Fibroblast of skin of right quadriceps (primary cell): ENCODE results near the gene HPCAL1.
"Not testable (repeated sequence)": the region's sequence is repeated elsewhere in the genome, so short reads cannot be mapped to it uniquely, and the experiment has no call there.

ENCODE experiments used
- DNase-seq: peaks from one replicate; pipeline ENCODE4 v3.0.0-alpha.2; 2013

Gene HPCAL1

DNA sequence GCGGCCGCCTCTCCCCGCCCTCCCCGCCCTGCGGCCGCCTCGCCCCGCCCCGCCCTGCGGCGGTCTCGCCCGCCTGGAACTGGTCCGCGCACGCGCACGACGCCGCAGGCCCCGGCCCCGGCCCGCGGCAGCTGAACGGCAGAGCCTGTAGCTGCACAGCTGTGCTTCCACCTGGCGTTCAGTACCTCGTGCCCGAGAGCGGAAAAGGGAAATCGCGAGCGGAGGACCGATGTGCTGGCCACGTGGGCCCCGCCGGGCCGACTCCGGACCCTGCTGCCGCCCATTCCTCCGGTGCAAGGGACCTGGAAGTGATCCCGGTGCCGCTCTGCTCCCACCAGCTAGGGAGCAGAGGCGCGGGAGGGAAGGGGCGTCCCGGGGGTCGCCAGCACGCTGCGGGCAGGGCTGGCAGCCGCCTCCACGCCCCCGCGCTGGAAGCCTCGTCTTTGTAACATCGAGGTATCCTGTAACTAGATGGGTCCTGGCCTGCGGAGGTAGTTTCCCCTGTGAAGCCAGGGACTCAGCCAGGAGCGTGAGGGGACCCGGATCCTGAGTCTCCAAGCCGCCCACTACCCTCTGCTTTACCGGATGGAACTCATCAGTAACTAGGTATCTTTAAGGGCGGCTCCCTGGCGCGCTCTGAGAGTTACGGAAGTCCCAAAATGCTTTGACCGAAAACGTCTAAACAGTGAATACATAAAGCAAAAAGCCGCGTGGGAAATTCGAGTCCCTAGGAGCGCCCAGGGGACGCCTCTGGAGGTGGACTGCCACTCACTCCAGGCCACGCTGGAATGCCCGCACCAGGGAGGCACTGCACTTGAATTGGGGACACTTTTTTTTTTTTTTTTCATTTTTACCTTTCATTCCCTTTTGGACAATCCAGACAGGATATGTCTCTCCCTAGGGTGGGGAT, 146.1 kb downstream of the HPCAL1 start:
- peak; percentile 13 for DNase-seq

GRCh38 chr2:10449486-10449831, 146.8 kb downstream of the HPCAL1 start:
- no peak for DNase-seq

GRCh38 chr2:10449838-10450691, 147.4 kb downstream of the HPCAL1 start:
- DNase-seq = no peak

DNA sequence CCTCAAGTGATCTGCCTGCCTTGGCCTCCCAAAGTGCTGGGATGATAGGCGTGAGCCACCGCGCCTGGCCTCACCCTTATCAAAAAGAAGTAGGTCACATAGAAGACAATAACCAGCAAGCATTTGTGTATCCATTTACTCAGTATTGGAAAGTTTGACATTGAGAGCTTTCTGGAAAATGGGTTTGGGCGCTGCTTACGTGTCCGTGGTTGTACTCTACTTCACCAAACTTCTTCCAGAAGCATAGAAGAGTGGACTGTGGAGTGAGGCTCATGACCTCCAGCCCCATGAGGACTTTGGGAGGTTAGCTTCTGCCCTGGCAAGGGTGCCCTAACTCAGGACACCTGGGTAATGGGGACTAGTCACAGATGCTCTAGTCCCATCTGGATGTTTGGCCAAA, 149.1 kb downstream of the HPCAL1 start:
- DNase-seq = no peak

DNA sequence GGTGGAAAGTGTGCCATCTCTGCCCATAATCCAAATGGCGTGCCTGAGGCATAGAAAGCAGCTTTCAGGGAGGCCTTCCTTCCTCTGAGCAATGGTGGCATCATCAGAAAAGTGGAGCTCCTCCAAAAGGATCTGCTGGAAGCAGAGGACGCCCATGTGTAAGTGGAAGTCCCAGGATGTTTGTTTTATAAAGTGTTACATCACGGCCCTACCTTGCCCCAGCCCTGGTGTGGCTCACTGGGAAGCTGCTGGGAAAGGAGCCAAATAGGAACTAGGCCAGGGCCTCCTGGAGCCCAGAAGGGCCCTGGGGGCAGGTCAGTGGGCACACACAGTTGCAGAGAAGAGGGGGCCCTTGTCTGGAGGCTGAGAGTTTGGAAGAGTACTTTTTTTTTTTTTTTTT, 149.6 kb downstream of the HPCAL1 start:
- peak; percentile 59 for DNase-seq

- no peak for DNase-seq
Measured at GRCh38 chr2:10452956-10453904, 150.5 kb downstream of the HPCAL1 start.

- no peak for DNase-seq
Measured at GRCh38 chr2:10453905-10454298, 151.2 kb downstream of the HPCAL1 start.

DNA sequence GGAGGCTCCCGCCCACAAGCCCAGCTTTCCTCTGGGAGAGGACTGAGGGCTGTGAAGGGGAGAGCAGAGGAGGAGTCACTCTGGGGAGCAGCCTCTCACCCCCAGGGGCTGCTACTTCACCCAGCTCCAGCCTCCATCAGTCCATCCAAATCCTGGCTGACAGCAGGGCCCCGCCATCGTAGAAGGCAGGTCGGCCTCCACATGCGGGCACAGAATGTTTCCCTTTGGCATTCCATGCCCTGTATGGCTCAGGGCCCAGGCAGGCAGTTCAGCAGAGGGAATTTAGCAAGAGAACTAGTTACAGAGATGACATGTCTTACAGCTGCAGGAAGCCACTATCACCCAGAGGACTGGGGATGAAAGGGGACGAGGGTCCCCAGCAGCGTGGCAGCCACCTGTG, 151.8 kb downstream of the HPCAL1 start:
- no peak for DNase-seq

DNA sequence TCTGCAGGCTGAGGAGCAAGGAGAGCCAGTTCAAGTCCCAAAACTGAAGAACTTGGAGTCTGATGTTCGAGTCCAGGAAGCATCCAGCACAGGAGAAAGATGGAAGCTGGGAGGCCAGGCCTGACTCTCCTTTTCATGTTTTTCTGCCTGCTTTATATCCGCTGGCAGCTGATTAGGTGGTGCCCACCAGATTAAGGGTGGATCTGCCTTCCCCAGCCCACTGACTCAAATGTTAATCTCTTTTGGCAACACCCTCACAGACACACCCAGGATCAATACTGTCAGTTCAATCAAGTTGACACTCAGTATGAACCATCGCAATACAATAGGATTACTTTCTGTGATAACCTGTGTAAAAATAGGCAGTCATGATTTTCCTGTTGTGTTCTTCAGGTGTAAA, 154.5 kb downstream of the HPCAL1 start:
- DNase-seq = not testable (repeated sequence)

DNA sequence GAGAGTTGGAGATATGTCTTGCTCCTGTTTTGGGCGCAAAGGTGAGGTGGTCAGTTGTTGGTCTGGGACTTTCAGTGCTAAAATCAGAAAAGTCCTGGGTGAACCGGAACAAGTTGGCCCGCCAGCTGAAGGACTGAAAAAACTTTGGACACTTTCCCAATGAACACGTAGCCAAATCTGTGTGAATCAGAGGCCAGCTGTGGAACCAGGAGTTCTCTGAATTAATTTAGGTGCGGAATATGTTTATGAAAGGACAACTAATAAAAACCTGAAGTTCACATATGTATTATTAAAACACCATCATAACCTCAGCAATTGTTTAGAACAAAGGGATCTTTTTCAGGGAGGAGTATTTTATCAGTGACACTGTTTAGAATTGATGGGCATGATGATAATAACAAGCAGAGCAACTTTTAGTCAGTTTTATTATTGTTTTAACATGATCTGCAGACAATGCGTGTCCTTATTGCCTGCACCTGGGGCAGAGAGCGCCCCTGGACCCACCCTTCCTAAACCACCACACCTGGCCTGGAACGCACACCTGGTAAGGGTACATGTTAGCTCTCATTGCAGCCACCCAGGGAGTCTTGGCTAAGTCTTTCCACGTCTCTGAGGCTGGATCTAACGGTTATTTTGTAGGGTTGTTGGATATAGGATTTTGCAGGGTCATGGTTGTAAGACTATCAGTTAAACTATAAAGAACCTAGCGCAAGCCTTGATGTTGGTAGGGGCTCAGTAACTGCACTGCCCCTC, 155.3 kb downstream of the HPCAL1 start:
- peak; percentile 20 for DNase-seq

GRCh38 chr2:10460366-10460796, 157.7 kb downstream of the HPCAL1 start:
- DNase-seq = no peak

DNA sequence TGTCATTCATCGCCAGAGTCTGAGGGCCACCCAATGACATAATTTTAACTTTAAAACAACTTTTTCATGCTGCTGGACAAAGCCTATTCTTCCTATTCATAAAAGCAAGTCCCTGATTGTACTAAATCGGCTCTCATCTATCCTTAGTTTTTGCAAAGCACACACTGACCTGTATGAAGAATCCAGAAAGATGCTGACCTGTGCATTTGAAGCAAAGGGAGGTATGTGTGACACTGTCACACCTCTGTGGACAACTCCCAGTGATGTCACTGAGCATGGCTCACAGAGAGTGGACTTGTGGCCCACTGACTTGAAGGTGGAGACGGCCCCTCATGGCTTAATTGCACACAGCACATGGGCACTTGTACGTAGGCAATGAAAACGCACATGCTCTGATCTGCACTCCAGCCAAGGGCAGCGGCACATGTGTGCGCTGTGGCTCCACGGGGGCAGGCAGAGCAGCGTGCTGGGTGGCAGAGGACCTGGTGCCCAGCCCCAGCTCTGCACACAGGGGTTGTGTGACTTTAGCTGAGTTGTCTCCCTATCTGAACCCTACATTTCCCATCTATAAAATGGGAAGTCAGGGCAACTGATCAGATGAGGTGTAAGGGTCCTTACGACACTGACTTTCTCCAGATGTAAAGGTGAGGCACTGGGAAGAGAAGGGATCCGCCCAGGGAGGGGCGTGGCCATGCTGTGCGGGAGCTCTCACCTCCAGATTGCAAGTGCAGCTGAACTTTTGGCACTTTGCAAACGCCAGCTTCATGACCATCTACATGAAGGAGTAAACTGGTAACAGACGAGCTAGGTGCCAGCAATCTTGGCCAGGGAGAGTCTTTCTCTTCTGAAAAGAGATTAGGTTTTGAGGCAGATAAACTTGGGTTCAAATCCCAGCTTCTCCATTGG, 159.7 kb downstream of the HPCAL1 start:
- DNase-seq = no peak

- no peak for DNase-seq
Measured at GRCh38 chr2:10465910-10466309, 163.2 kb downstream of the HPCAL1 start.

DNA sequence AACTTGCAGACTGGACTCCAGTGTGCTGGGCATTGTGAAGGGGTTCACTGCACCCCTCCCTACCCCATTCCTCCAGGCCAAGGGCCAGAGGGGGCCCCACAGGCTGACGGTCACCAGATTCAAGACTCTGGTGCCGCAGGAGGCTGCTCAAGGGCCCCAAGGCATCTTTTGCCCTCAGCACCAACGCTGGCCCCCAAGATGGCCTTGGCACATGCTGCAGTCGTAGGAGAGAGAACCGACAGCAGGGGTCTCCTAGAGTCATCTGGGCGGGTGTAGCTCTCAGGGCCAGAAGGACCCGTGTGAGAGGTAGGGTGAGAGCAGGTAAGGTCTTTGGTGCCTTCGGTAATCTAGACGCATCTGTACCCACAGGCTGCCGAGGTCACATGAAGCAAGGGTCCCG, 164.1 kb downstream of the HPCAL1 start:
- DNase-seq = no peak

DNA sequence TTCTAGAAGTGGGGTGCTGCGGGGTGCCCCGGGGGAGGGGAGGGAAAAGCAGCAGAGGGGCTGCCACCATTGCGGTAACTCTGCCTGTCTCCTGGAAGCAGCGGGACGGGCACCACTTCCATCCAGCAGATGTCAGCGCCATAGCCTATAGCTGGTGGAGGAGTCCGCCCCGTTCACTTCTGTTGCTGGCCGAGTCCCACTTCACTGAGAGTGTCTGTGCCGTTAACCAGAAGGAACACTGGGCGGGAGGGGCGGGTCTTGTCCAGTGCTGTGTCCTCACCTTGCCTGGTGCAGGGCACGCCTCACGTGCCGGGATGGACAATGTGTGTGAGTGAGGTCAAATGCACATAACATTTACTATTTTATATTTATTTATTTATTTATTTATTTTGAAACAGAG, 164.7 kb downstream of the HPCAL1 start:
- DNase-seq = no peak

GRCh38 chr2:10469301-10469700, 166.6 kb downstream of the HPCAL1 start:
- DNase-seq = no peak

- no peak for DNase-seq
Measured at GRCh38 chr2:10469955-10470608, 167.4 kb downstream of the HPCAL1 start.

DNA sequence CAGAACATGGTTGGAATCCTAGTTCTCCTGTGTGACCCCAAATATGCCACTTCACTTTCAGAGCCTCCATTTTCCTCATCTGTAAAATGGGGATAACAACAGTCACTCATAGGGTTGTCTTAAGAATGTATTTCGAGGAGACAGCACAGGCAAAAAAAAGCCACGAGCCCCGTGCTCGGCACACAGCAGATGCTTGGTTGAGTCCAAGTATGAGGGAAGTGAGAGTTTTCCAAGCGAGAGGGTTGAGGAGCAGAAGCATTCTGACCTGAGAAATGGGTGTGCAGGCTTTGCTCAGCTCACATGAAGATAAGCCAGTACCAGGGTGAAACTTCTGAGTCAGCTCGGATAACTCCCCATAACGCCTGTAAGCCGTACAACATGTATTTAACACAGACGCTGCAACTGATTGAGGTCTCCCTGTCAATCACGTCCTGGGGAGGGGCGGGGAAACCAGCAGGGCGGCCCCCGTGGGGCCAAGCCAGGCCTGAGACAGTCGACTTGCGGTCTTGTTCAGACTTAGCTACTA, 168.4 kb downstream of the HPCAL1 start:
- no peak for DNase-seq

GRCh38 chr2:10471955-10472354, 169.3 kb downstream of the HPCAL1 start:
- DNase-seq = no peak

GRCh38 chr2:10473121-10473756, 170.5 kb downstream of the HPCAL1 start:
- no peak for DNase-seq
